ENCODE data around the gene NKD2. TPM values are rescaled to one million over a fixed set of nuclear protein-coding genes. Genes with fewer than 3 reads are reported as not detected.

NKD2 gene
- total and polyA plus RNA-seq, 3 donors from 2014 or later = 16.5 to 42.1 (median 31.6) TPM

GRCh38 chr5:1075931-1076330 is 67.3 kb downstream of the NKD2 start:
- no peak for DNase-seq
- intact Hi-C loops (cut with DNase I; ENCODE audit: low total_unique reads) = no loop called here
- H3K4me3 ChIP-seq = no peak overlapping the region
- no peaks in the 10 kb centered on the region for H3K4me1 ChIP-seq
- no peaks in the 10 kb centered on the region for H3K9me3 ChIP-seq
- H3K36me3 ChIP-seq (ENCODE audit: low read depth, missing control alignments) = no peaks in the 10 kb centered on the region
- TF ChIP-seq CTCF (IDR thresholded peaks at IDR 0.05) = no peak
- TF ChIP-seq POLR2A (IDR thresholded peaks at IDR 0.05) = no peak
- H3K27me3 ChIP-seq = no peaks in the 10 kb centered on the region
- H3K27ac ChIP-seq = no peak overlapping the region
- WGBS, 2 donors = 93% methylated on average over 14 to 17 of the region's 17 CpGs

- no peaks in the 10 kb centered on the region for H3K4me1 ChIP-seq
- no peak overlapping the region for H3K4me3 ChIP-seq
- intact Hi-C loops (cut with DNase I; ENCODE audit: low total_unique reads) = no loop called here
- no peaks in the 10 kb centered on the region for H3K27me3 ChIP-seq
- 88 to 94% methylated on average over 10 to 17 of the region's 17 CpGs for WGBS, 2 donors
- TF ChIP-seq CTCF (IDR thresholded peaks at IDR 0.05) (no peak), POLR2A (IDR thresholded peaks at IDR 0.05) (no peak)
- no peaks in the 10 kb centered on the region for H3K36me3 ChIP-seq (ENCODE audit: low read depth, missing control alignments)
- no peaks in the 10 kb centered on the region for H3K9me3 ChIP-seq
- DNase-seq = no peak
- no peak overlapping the region for H3K27ac ChIP-seq
Measured at GRCh38 chr5:1076406-1076805, 67.8 kb downstream of the NKD2 start.

GRCh38 chr5:1077026-1077425 is 68.4 kb downstream of the NKD2 start:
- TF ChIP-seq POLR2A (IDR thresholded peaks at IDR 0.05) (no peak), CTCF (IDR thresholded peaks at IDR 0.05) (no peak)
- no peaks in the 10 kb centered on the region for H3K4me1 ChIP-seq
- intact Hi-C loops (cut with DNase I; ENCODE audit: low total_unique reads) = no loop called here
- DNase-seq = no peak
- H3K9me3 ChIP-seq = no peaks in the 10 kb centered on the region
- H3K36me3 ChIP-seq (ENCODE audit: low read depth, missing control alignments) = no peaks in the 10 kb centered on the region
- H3K4me3 ChIP-seq = no peak overlapping the region
- H3K27ac ChIP-seq = no peak overlapping the region
- H3K27me3 ChIP-seq = no peaks in the 10 kb centered on the region
- WGBS, 2 donors = 90 to 94% methylated on average over 2 to 19 of the region's 19 CpGs

GRCh38 chr5:1077491-1078020 is 69.0 kb downstream of the NKD2 start:
- no peak overlapping the region for H3K27ac ChIP-seq

More at GRCh38 chr5:1077491-1078020, 69.0 kb downstream of the NKD2 start:
- DNase-seq = no peak
- intact Hi-C loops (cut with DNase I; ENCODE audit: low total_unique reads) = no loop called here
- Histone ChIP-seq H3K36me3 (ENCODE audit: low read depth, missing control alignments) (no peaks in the 10 kb centered on the region), H3K27me3 (no peaks in the 10 kb centered on the region), H3K9me3 (no peaks in the 10 kb centered on the region), H3K4me3 (no peak overlapping the region), H3K4me1 (no peaks in the 10 kb centered on the region)
- 90% methylated on average over 27 of the region's 27 CpGs; no CpG with 5 or more reads in 1 of the 2 donors for WGBS, 2 donors
- no peak for TF ChIP-seq POLR2A (IDR thresholded peaks at IDR 0.05)
- TF ChIP-seq CTCF (IDR thresholded peaks at IDR 0.05) = no peak

Measured in testis (tissue), 3 donors.